Activated effector memory CD4-positive, alpha-beta T cell treated with Interleukin-2 at 50 U/mL for 16 hours (primary cell): ENCODE data around the gene SVEP1.
"Not testable (repeated sequence)": the region's sequence is repeated elsewhere in the genome, so short reads cannot be mapped to it uniquely, and the experiment has no call there.

Source experiments
- DNase-seq: peaks from one replicate; pipeline ENCODE4 v3.0.0-alpha.2; 2020

SVEP1 gene

DNA sequence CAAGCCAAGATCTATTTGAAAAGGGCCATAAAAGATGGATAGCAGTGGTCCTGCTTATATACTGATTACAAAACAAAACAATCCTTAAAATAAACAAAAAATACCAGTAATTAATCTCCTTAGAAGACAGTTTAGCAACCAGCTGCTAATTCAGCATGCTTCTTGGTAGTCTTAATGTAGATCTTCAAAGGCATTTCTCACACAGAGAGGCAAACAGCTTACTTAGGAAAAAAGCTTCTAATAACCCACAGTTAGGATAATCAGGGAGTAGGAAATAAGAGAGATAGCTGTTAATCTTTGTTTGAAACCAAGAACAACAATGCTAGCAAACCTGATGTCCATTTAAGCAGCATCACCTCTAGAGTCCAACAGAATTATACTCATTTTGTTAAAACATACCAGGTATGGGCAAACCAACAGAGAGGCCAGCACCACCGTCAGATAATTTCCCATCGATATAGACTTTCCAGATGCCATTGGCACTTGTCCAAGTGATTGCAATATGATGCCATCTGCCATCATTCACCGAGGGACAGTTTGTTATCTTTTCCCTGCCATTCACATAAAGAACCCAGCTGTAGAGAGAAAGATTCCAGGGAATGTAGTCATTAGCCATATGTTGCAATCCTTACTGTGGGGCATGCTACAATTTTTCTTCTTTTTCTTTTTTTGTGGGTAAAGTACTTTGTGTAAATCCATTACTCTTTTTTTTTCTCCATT lies 136.2 kb downstream of the SVEP1 start:
- DNase-seq, result no peak

DNA sequence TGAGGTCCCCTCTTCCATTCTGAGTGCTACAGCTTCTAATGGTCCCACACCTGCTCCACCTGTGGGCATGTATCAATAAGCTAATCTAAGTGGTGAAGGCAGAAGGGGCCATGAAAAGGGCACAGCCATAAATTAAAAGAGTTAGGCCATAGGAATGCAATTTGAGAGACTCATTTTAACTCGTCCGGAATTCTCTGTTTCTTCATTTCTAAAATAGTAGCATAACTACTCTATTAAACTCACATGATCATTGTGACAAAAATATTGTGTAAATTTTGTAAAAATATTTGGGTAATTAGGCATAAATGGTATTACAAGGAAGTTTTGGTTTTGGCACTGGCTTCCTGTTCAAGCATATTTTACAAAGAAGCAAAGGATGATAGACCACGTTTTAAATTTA lies 138.7 kb downstream of the SVEP1 start:
- DNase-seq, result no peak

DNA sequence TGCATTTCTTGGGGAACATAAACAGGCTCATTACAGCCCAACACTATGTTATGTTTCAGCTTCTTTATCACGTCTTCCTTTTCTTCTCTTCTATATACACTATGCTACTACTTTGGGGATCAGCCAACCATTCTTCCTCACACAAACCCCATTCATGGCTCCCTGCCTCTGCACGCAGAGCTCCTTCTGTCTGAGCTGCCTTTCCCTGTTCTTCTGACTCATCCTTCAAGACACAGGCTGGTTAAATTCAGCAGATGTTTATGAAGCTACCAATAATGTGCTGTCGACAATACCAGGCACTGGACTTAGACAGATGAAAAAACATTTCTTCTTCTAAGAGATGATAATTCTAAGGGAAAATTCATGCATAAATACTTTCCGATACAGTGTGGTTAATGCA lies 139.4 kb downstream of the SVEP1 start:
- no peak for DNase-seq

DNA sequence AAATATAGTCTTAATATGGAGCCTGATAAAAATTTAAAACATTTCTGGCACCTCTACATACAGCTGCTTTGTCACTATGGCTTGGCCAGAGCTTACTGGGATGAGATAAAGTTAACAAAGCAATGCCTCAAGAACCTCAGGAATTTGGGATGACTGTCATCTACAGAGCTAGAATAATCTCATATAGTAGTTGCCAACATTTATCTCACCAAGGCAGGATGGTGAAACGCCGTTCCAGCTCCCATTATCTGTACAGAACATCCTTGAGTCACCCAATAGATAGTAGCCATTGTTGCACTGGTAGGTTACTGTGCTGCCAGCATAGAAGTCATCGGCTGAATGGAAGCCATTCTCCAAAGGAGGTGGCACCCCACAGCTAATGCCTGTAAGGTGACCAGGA lies 147.3 kb downstream of the SVEP1 start:
- DNase-seq, result no peak

DNA sequence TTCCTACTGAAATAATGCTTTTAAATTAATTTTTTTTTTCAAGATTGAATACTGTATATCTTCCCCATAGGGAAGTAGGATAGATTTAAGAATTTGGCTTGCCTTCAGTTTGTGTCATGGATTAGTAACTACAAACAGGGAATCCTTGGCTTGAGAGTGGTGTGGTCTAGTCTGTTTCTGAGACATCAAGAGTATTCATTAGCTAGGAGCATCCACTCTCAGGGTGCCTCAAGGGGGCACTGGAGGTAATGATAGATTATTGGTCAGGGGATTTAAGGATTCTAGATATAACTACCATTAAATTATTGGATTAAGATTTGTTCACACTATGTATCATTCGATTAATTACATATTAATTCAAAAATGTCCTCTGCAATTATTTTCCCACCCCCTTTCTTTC lies 150.1 kb downstream of the SVEP1 start:
- no peak for DNase-seq

DNA sequence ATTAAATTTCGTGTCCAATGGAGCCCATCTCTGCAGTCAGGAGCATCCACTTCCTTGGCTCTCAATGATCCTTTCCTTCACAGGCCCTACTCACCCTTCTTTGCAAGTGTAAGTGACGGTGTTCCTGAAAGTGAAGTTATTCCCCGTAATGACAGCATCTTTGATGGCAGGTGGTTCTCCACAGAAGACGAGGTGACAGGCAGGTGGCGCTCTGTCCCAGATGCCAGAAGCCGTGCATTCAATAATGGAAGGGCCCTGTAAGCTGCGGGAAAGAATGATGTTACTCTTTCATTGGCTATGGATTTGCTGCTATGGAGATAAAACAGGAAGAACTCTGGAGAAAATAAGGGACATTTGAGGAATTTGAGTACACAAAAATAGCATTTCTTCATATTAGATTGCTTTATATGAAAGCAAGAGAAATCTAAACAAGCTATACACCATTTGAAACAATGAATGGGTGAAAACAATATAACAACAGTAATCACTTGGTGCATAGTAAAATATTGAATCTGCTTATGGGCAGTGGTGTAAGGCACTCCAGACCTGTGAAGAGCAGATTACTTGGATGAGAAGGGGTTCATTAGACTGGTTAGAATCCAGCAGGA lies 151.9 kb downstream of the SVEP1 start:
- DNase-seq, result no peak

DNA sequence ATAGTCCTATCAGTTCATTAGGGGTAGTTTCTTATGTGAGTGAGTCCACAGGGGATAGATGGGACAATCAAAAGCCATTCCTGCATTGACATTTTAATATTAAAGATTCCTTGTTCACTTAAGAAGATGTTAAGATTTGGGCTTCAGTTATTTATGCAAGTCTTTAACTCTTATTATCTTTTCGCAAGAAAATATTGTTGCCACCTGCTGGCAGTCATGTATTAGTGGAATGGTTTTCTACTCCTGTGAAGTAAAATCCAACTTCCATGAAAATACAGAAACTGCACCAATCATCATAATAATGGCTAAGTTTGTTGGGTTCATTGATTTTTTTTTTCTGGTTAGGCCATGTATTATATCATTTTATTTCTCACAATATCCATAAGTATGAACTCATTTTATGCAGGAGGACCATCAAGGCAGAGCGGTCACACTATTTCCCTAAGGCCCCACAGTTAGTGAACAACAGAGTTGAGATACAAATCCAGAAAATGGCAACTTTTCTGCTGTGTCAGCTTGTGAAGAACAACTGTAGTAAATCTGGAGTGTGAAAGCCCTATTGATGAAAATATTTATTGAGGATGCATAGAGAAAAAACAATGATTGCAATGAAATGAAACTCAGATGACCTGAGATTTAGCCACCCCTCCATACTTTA lies 153.4 kb downstream of the SVEP1 start:
- no peak for DNase-seq

DNA sequence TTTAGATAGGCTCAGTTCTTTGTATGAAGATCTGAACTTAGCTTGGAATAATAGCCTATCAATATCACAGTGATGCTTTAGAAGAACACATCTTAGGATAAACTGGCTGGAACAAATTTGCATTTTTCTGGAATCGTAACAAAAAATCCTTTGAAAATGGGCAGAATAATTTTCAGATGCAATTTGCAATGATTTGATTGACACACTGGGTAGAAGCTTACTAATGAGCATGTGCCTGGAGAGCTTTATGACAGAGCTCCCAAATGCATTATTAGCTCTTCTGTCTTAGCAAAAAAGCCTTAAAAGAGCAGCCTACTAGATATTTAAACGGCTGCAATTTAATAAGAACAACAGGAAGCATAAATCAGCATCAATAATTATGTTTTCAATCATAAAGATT lies 165.1 kb downstream of the SVEP1 start:
- no peak for DNase-seq

DNA sequence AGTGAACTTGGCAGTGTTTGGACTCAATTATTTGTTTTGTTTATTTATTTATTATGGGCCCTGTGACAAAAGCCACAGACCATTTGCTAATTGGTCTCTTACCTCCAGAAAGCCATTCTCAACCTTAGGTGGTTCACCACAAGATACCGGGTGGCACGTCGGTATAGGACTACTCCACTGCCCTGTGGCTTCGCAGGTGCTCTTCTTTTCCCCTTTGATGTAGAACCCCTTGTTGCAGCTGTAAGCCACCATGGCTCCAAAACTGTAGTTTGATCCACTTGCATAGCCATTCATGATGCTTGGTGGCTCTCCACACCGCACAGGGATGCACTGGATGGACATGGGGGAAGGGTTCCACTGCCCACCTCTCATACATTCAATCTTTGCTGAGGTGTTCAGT lies 168.6 kb downstream of the SVEP1 start:
- DNase-seq, result no peak

DNA sequence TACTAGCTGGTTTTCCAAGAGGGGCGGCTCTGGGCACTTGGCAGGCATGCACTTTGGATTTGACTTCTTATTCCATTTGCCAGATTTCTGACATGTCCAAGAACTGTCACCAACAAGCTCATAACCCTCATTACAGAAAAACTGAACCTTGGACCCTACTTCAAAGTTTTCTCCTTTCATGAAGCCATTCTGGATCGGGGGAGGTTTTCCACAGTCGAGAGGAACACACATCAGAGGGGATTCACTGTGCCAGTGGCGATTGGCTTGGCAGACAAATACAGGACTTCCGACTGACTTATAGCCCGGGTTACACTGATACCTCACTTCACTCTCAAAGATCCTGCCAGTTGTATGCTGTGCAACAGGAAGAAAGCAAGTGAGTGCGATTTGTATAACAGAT lies 170.9 kb downstream of the SVEP1 start:
- DNase-seq, result no peak

DNA sequence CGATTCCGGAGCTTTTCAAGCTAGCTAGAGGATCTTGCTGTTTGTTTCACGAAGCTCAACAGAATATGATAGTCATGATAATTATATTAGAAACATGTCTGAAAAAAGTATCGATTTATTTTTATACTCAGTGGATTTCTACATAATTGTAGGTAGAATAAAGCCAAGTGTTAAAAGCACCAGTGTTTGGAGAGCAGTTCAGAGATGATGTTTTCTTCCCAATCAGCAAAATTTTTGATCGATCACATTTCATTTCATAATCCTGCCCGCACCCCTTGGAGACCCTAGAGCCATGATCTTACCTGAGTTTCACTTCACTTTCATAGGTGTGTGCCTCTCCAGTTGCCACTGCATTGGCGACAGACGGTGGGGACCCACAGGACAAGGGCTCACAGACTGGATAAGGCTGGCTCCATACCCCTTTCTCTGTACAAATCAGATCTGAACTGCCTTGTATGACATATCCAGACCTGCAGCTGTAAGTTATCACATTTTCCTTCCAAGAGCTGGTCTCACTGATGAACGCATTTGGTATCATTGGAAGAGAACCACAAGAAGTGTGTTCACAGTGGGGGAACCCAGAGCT lies 173.6 kb downstream of the SVEP1 start:
- no peak for DNase-seq

DNA sequence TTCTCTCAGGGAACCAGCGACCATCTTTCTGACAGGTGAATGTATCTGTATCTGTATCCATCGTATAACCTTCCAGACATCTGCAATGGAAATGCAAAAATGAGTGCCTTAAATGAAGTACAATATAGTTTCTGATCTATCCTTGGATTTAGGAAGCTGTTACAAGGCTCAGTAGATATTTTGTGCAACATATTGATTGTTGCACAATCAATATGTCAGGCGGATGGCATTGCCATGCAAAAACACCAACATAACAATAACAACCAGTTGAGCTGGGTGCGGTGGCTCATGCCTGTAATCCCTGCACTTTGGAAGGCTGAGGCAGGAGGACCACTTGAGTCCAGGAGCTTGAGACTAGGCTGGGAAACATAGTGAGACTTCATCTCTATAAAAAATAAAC lies 175.1 kb downstream of the SVEP1 start:
- no peak for DNase-seq

DNA sequence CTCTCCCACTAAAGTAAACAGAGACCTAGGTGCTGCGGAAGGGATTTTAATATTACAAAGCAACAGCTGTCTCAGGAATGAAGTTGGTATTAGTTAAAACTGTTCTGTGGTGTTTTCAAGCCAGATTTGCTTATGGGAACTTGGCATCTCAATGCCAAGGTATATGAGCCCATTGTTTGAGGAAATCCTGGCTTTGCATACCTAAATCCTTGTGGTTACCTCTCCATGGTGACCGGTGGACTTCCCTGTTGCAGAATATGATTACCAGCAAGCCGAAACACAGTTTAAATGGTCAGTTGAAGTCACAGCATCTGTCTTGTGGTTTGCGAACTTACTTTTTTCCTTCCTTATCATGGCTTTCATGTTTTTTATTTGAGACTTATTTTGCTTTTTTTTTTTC lies 179.6 kb downstream of the SVEP1 start:
- DNase-seq, result no peak

DNA sequence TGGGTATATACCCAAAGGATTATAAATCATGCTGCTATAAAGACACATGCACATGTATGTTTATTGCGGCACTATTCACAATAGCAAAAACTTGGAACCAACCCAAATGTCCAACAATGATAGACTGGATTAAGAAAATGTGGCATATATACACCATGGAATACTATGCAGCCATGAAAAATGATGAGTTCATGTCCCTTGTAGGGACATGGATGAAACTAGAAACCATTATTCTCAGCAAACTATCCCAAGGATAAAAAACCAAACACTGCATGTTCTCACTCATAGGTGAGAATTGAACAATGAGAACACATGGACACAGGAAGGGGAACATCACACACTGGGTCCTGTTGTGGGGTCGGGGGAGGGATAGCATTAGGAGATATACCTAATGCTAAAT lies 180.5 kb downstream of the SVEP1 start:
- DNase-seq, result not testable (repeated sequence)

DNA sequence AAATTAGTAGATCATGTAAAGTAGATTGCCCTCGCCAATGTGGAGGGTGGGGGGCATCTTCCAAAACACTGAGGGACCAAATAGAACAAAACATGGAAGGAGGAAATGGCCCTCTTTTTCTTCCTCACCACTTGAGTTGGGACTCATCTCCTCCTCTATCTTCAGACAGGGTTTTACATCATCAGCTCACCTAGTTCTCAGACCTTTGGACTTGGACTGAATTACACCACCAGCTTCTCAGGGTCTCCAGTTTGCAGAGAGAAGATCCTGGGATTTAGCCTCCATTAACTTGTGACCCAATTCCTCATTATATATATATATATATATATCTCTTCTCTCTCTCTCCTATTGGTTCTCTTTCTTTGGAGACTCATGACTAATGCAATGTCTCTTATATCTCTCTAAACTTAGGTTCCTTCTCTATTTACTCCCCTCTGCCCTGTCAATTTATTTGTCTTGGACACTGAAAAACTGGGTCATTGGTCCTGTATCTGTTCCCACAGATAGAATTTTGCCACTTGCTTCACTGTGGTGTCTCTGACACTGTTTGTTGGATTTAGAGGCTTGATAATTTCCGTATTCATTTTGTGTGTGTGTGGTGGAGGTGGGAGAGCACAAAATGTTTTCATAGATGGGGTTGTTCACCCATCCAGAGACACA lies 187.6 kb downstream of the SVEP1 start:
- no peak for DNase-seq

DNA sequence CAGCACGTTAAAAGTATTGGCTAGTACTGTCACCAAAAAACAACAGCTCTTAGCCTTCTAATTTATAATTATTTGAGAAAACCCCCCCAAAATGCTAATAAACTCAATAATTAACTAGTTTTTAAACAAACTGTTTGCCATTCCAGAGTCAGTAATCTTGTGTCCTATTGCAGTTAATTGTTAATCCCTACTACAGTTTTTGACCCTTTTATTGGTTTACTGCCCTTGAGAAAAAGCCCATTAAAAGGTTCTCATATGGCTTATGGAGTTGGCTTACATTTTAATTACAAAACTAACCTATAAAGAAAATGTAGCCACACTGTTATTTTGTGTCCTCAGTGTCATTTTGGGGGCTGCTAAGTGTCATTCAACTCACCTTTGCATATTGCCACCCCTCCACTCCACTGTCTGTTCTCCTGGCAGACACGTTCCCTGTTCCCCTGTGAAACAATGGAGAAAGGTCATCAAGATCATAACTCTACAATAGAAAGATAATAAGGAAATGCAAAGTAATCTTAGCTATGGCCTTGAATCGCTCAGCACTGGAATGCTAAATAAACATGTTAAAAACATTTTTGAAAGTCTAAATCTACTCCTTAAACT lies 190.3 kb downstream of the SVEP1 start:
- DNase-seq, result no peak

DNA sequence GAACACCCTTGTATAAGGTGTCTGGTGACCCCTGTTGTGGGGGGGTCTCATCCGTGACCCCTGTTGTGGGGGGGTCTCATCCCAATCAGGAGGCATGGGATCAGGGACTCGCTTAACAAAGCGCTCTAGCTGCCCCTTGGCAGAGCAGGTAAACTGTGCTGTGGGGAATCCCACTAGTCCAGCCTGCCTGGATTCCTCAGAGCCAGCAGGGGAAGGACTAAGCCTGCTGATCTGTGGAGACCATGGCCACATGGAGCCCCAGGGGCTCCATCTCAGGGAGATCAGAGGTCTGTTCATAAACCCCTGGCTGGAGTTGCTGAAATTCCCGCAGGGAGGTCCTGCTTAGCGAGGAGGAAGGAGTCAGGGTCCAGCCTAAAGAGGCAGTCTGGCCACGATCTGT lies 196.1 kb downstream of the SVEP1 start:
- no peak for DNase-seq

DNA sequence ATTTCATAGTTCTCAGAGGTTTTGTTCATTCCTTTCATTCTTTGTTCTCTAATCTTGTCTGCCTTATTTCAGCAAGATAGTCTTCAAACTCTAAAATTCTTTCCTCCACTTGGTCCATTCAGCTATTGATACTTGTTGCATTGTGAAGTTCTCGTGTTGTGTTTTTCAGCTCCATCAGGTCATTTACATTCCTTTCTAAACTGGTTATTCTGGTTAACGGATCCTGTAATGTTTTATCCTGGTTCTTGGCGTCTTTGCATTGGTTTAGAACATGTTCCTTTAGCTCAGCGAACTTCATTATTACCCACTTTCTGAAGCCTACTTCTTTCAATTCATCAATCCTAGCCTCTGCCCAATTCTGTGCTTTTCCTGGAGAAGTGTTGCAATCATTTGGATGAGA lies 196.8 kb downstream of the SVEP1 start:
- DNase-seq, result no peak

DNA sequence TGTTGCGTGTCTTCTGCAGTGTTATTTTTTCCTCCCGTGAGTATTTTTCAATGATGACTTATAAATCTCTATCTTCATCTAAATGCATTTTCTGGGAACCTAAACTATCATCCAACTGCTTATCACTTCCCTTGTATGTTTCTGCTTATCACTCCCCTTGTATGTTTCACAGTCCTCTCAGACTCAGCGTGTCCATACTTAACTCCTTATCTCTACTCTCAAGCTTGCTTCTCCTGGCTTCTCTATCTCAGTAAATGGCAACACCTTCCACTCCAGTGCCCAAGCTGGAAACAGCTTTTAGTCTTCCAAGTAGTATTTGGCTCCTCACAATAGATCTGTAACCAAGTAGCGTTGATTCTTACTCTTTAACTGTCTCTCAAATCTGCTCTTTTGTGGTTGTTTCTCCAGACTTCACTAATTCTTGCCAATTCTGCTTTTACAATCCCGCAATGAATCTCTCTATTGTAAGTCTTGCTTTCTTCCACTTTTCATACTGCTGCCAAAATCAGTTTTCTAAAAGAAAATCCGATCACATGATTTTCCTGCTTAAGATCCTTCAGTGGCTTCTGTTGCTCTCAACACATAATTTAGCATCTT lies 208.0 kb downstream of the SVEP1 start:
- DNase-seq, result no peak

DNA sequence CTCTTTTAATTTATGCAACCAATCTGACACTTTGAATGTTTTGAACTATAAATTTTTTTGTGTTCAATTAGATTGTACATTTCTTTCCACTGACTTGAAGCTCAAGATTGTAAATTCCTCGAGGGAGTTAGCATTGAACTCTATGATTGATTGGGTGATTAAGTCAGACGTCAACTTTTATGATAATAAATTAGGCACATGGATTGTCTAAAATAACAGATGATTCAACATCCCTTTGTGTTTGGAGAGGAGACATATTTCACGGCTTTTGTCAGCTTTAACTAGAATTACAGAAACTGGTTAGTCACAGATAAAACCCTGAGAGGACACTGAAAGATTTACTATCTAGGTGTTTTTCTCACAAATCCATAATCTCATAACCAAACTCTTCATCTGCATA lies 209.2 kb downstream of the SVEP1 start:
- no peak for DNase-seq

DNA sequence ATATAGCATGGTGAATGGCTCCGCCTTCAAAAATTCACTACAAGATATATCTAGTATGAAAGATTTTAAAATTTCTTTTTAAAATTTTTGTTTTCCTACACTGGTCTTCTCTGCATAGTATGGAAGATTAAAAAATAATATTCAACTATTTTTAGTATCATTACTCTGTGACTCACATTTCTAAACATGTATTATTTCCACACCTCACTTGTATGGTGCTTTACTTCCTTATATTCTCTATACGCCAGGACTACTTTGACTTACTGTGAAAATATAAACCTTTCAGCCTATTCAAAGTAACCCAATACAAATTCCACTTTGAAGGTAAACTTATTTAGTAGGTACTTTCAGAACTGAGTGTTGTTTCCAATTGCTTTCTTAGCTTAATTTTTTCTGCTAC lies 215.1 kb downstream of the SVEP1 start:
- no peak for DNase-seq

DNA sequence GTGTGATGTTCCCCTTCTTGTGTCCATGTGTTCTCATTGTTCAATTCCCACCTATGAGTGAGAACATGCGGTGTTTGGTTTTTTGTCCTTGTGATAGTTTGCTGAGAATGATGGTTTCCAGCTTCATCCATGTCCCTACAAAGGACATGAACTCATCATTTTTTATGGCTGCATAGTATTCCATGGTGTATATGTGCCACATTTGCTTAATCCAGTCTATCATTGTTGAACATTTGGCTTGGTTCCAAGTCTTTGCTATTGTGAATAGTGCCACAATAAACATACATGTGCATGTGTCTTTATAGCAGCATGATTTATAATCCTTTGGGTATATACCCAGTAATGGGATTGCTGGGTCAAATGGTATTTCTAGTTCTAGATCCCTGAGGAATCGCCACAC lies 220.5 kb downstream of the SVEP1 start:
- DNase-seq, result not testable (repeated sequence)

DNA sequence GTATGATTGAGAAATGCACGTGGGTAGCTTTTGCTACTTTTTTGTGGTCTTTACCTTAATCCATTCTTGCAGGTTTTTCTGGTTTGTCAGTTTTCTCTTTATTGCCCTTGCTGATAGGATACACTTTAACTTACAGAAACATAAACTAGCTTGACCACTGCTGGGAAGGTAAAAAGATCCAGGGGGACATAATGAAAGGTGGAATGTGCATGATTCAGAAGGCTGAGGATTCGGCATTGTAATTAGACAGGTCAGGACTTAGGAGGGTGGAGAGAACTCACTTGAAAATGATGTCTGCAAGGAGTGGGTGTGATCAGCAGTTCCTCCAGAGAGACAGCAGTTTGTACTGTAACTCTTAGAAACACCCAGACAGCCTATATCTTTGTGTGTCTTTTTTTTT lies 222.0 kb downstream of the SVEP1 start:
- no peak for DNase-seq
